HCT116 (cell line): ENCODE data around the gene GYPC. TPM values are rescaled to one million over a fixed set of nuclear protein-coding genes. Genes with fewer than 3 reads are reported as not detected.

Source experiments
- ATAC-seq: fragments of 200-7000 bp; cut with Tn5 transposase; 2 replicates; pipeline ENCODE4 v1.9.1; 2020; ENCODE audit warnings: mild to moderate bottlenecking, moderate library complexity
- BruUV-seq: library from RNA; stranded (reverse); fragments of 400-500 nt; replicated peaks from 2 replicates; lab custom pipeline; 2021; lab: Mats Ljungman, UMichigan
- CTCF ChIA-PET: fragments of 300-600 bp; sonication (Branson Sonifier 250); formaldehyde crosslinking; loops from one replicate; lab custom pipeline; 2021; ENCODE audit warnings: antibody characterized with exemption; lab: Charles Lee
- POLR2A ChIA-PET: fragments of 300-600, 350-600 bp; sonication (Branson Sonifier 250); formaldehyde crosslinking; loops from one replicate; lab custom pipeline; 2021; ENCODE audit warnings: antibody characterized with exemption; lab: Charles Lee
- RAD21 ChIA-PET, 2 experiments: fragments of 300-600 bp; sonication (Branson Sonifier 250); formaldehyde crosslinking; loops; one replicate each; lab custom pipeline; 2023; ENCODE audit warnings: low total read pairs in 2 of 2; ENCODE audit not compliant: uncharacterized antibody in 2 of 2, unreplicated experiment in 2 of 2, low non-redundant PET in 1 of 2; lab: Charles Lee
- DNase-seq: peaks from one replicate; pipeline ENCODE4 v3.0.0-alpha.2; 2010; ENCODE audit warnings: low read depth, low spot score
- H2AFZ ChIP-seq: fragments of 200-600 bp; shearing (Covaris generic), sonication (generic); 2 replicates; pipeline ENCODE4 v1.6.1; 2017; ENCODE audit warnings: low read depth, mixed run types, mixed read lengths, antibody characterized with exemption, low read length; ENCODE audit not compliant: poor library complexity, severe bottlenecking
- H3K27ac ChIP-seq: 2 replicates; pipeline ENCODE4 v1.5.1; 2012; ENCODE audit warnings: low read depth, low read length
- H3K27me3 ChIP-seq: fragments of 200-600 bp; sonication (generic); 2 replicates; pipeline ENCODE4 v1.6.1; 2016; ENCODE audit warnings: mixed run types, low read length, mixed read lengths; ENCODE audit not compliant: insufficient read depth
- H3K36me3 ChIP-seq, 2 experiments: fragments of 200-500 bp in 1 of 2; fragments of 200-600 bp in 1 of 2; sonication (Bioruptor generic) in 1 of 2; sonication (generic) in 1 of 2; 2 replicates each; pipeline versions ENCODE4 v1.5.1 to v1.6.1; 2014 to 2016; ENCODE audit warnings: low read length in 2 of 2, inconsistent platforms in 1 of 2, mixed read lengths in 1 of 2, mixed run types in 1 of 2; ENCODE audit not compliant: insufficient read depth in 2 of 2, control insufficient read depth in 1 of 2
- H3K4me1 ChIP-seq, 2 experiments: fragments of 200-600 bp in 1 of 2; sonication (generic) in 1 of 2; 2 replicates each; pipeline versions ENCODE4 v1.5.1 to v1.6.1; 2012 to 2017; ENCODE audit warnings: low read length in 2 of 2, inconsistent platforms in 1 of 2, mild to moderate bottlenecking in 1 of 2, mixed read lengths in 1 of 2, mixed run types in 1 of 2, moderate library complexity in 1 of 2; ENCODE audit not compliant: insufficient read depth in 2 of 2, control insufficient read depth in 1 of 2
- H3K4me2 ChIP-seq: fragments of 200-600 bp; sonication (generic); 2 replicates; pipeline ENCODE4 v1.6.1; 2017; ENCODE audit warnings: mixed run types, low read length, mixed read lengths
- H3K4me3 ChIP-seq, 2 experiments: fragments of 200-600 bp in 1 of 2; sonication (generic) in 1 of 2; replicated peaks in 1 of 2; 2 replicates each; pipeline ENCODE4 v1.5.1; 2011 to 2016; ENCODE audit warnings: low read length in 2 of 2, control low read depth in 1 of 2, low read depth in 1 of 2, mild to moderate bottlenecking in 1 of 2, mixed read lengths in 1 of 2, mixed run types in 1 of 2
- H3K79me2 ChIP-seq: fragments of 200-600 bp; sonication (generic); 2 replicates; pipeline ENCODE4 v1.6.1; 2017; ENCODE audit warnings: mild to moderate bottlenecking, mixed run types, low read length, moderate library complexity, mixed read lengths; ENCODE audit not compliant: insufficient read depth
- H3K9ac ChIP-seq: fragments of 200-600 bp; sonication (generic); 2 replicates; pipeline ENCODE4 v1.6.1; 2016; ENCODE audit warnings: low read length, mixed read lengths
- H3K9me2 ChIP-seq: fragments of 200-600 bp; sonication (generic), shearing (Covaris generic); 2 replicates; pipeline ENCODE4 v1.6.1; 2017; ENCODE audit warnings: mixed run types, mild to moderate bottlenecking, moderate library complexity; ENCODE audit not compliant: insufficient read depth
- H3K9me3 ChIP-seq, 2 experiments: fragments of 200-500 bp in 1 of 2; fragments of 200-600 bp in 1 of 2; sonication (Bioruptor generic) in 1 of 2; sonication (generic) in 1 of 2; 2 replicates each; pipeline ENCODE4 v1.6.1; 2014 to 2017; ENCODE audit warnings: low read length in 2 of 2, mixed read lengths in 2 of 2, inconsistent platforms in 1 of 2, low read depth in 1 of 2, mild to moderate bottlenecking in 1 of 2, mixed run types in 1 of 2, moderate library complexity in 1 of 2; ENCODE audit not compliant: control insufficient read depth in 1 of 2, insufficient read depth in 1 of 2
- H4K20me1 ChIP-seq: fragments of 200-600 bp; sonication (generic), shearing (Covaris generic); 2 replicates; pipeline ENCODE4 v1.6.1; 2017; ENCODE audit warnings: mixed run types, mild to moderate bottlenecking, moderate library complexity; ENCODE audit not compliant: insufficient read depth
- POLR2AphosphoS5 ChIP-seq: IDR thresholded peaks from 2 replicates; pipeline ENCODE4 v1.6.1; 2011; ENCODE audit warnings: mild to moderate bottlenecking, low read depth, low read length, moderate library complexity
- SP1 ChIP-seq: IDR thresholded peaks from 2 replicates; pipeline ENCODE4 v1.6.1; 2012; ENCODE audit warnings: low read depth
- TCF7L2 ChIP-seq: IDR thresholded peaks from 2 replicates; pipeline ENCODE4 v1.7.0; 2011; ENCODE audit warnings: borderline replicate concordance, inconsistent platforms; ENCODE audit not compliant: insufficient read depth, insufficient read length; ENCODE audit errors: extremely low read depth
- YY1 ChIP-seq: IDR thresholded peaks from 2 replicates; pipeline ENCODE4 v1.6.1; 2011; ENCODE audit warnings: low read length, low read depth, moderate library complexity, mild to moderate bottlenecking; ENCODE audit not compliant: insufficient replicate concordance; ENCODE audit errors: extremely low read depth
- intact Hi-C: fragments of 100-400 bp; cut with micrococcal nuclease; formaldehyde crosslinking; loops from 2 replicates; pipeline ENCODE4 v1.10.0; 2022
- total RNA-seq: library from RNA; stranded (reverse); gene quantifications from one replicate; pipeline ENCODE4 v1.2.1, GENCODE V29; 2021; ENCODE audit not compliant: unreplicated experiment
- TF ChIP-seq, protein P1 (sequence below): IDR thresholded peaks from 2 replicates; pipeline ENCODE4 v1.6.1; 2012; ENCODE audit warnings: low read depth

Gene GYPC
- total RNA-seq, 1 experiment from 2014 or later, result 0.66 TPM

DNA sequence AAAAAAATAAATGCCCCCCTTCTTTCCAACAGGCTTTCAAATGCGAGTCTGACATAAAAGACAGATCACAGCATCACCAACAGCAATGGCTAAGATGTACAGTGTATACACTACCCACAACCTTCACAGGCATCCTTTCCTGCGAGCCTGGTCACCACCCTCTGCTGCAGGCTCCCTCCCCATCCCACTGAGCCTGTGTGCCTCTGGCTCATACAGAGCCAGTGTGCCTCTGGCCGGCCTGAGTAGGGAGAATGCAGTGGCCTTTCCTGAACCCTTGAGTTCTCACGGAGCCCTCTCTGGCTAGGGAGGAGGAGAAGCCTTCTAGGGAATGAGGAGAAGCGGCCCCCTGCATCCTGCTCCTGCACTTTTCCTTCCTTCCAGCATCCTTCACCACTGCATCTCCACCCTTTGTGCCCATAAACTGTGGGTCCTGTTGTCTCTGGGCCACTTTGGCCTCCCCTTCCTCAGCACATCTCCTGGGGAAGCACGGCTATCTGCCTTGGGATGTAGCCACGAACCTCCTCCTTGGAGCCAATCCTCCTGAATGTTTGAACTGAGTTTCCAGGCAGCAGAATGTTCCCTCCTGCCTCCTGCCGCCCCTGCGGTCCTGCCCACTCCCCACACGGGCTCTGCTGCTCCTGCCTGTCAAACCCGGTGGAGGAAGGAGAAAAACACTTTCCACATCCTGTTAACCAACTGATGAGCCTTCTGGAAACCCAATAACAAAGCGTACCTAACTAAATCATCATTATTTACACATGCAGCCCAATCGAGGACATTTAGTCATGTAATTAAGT is 22.5 kb downstream of the GYPC start:
- Histone ChIP-seq H3K27me3 (no peaks in the 10 kb centered on the region; the same call in 1 of the 2 replicates), H3K9ac (no peak overlapping the region), H3K4me2 (no peak overlapping the region), H3K79me2 (no peaks in the 10 kb centered on the region), H4K20me1 (no peaks in the 10 kb centered on the region), H3K4me1 (no peaks in the 10 kb centered on the region), H3K9me3 (peaks cover 7 to 8% of the 10 kb centered on the region in 2 experiments; a peak in 1 of 4 replicates), H3K27ac (no peak overlapping the region), H3K9me2 (no peaks in the 10 kb centered on the region)
- BruUV-seq, result no TSS peak
- ATAC-seq, result no peak
- ChIA-PET RAD21 (no interaction called here), POLR2A (no interaction called here), CTCF (no interaction called here)
- intact Hi-C loops, result no loop called here
- TF ChIP-seq POLR2AphosphoS5, result no peak
- TF ChIP-seq, protein P1, sequence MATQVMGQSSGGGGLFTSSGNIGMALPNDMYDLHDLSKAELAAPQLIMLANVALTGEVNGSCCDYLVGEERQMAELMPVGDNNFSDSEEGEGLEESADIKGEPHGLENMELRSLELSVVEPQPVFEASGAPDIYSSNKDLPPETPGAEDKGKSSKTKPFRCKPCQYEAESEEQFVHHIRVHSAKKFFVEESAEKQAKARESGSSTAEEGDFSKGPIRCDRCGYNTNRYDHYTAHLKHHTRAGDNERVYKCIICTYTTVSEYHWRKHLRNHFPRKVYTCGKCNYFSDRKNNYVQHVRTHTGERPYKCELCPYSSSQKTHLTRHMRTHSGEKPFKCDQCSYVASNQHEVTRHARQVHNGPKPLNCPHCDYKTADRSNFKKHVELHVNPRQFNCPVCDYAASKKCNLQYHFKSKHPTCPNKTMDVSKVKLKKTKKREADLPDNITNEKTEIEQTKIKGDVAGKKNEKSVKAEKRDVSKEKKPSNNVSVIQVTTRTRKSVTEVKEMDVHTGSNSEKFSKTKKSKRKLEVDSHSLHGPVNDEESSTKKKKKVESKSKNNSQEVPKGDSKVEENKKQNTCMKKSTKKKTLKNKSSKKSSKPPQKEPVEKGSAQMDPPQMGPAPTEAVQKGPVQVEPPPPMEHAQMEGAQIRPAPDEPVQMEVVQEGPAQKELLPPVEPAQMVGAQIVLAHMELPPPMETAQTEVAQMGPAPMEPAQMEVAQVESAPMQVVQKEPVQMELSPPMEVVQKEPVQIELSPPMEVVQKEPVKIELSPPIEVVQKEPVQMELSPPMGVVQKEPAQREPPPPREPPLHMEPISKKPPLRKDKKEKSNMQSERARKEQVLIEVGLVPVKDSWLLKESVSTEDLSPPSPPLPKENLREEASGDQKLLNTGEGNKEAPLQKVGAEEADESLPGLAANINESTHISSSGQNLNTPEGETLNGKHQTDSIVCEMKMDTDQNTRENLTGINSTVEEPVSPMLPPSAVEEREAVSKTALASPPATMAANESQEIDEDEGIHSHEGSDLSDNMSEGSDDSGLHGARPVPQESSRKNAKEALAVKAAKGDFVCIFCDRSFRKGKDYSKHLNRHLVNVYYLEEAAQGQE, result no peak
- no peak for TF ChIP-seq SP1
- TF ChIP-seq YY1, result no peak
- TF ChIP-seq TCF7L2, result no peak
- TF ChIP-seq, all 23 proteins: peak for 0
- no peak overlapping the region for H3K4me3 ChIP-seq
- no peak for DNase-seq
- H2AFZ ChIP-seq, result no peak overlapping the region
- no peaks in the 10 kb centered on the region for H3K36me3 ChIP-seq
